Measurements from ENCODE around the gene ZCCHC3. TPM values are rescaled to one million over a fixed set of nuclear protein-coding genes. Genes with fewer than 3 reads are reported as not detected.

Gene ZCCHC3
- polyA plus RNA-seq, 2 of the 4 experiments (the other 2 are of a cell fraction): 17.4 to 17.7 TPM

- WGBS (ENCODE audit: missing lambda C conversion rate): 88% methylated on average over 7 of the region's 7 CpGs
- TF ChIP-seq TFCP2L1 (CRISPR knock-in tag; IDR thresholded peaks at IDR 0.05) (no peak), CBX8 (IDR thresholded peaks at IDR 0.05) (no peak), MAZ (IDR thresholded peaks at IDR 0.05; ENCODE audit: borderline replicate concordance, low read depth, low read length) (no peak), BHLHE40 (IDR thresholded peaks at IDR 0.05; ENCODE audit: low read depth, low read length) (no peak)
Observed at GRCh38 chr20:275791-276190, 21.6 kb upstream of the ZCCHC3 start.

GRCh38 chr20:276620-277495 lies 20.5 kb upstream of the ZCCHC3 start:
- ChIA-PET POLR2A (no interaction called here), CTCF (interaction anchor here (2.7 kb wide), 2 partner anchors 10 to 53 kb away, joined by 17 to 22 read pairs; no protein-coding TSS in a partner anchor)
- DNase-seq (ENCODE audit: low read depth in 1 of 2, low spot score in 1 of 2): no peak
- FAIRE-seq: no peak
- Histone ChIP-seq H3K4me3 (no peak overlapping the region), H3K4me1 (no peaks in the 10 kb centered on the region), H3K9me3 (no peaks in the 10 kb centered on the region), H3K4me2 (no peak overlapping the region), H3K27ac (no peak overlapping the region)
- no peak for ATAC-seq
- 87% methylated on average over 12 of the region's 12 CpGs for WGBS (ENCODE audit: missing lambda C conversion rate)
- TF ChIP-seq, protein P1, sequence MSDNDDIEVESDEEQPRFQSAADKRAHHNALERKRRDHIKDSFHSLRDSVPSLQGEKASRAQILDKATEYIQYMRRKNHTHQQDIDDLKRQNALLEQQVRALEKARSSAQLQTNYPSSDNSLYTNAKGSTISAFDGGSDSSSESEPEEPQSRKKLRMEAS (IDR thresholded peaks at IDR 0.05): no peak
- TF ChIP-seq, protein P2, sequence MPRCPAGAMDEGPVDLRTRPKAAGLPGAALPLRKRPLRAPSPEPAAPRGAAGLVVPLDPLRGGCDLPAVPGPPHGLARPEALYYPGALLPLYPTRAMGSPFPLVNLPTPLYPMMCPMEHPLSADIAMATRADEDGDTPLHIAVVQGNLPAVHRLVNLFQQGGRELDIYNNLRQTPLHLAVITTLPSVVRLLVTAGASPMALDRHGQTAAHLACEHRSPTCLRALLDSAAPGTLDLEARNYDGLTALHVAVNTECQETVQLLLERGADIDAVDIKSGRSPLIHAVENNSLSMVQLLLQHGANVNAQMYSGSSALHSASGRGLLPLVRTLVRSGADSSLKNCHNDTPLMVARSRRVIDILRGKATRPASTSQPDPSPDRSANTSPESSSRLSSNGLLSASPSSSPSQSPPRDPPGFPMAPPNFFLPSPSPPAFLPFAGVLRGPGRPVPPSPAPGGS (IDR thresholded peaks at IDR 0.05): no peak
- no peak for TF ChIP-seq NR3C1 (IDR thresholded peaks at IDR 0.05)

More at GRCh38 chr20:275791-276190, 21.6 kb upstream of the ZCCHC3 start:
- CTCF ChIA-PET: no interaction called here
- FAIRE-seq (no peak), DNase-seq (ENCODE audit: low read depth in 1 of 2, low spot score in 1 of 2) (no peak), ATAC-seq (no peak)
- no peaks in the 10 kb centered on the region for H3K4me1 ChIP-seq
- no peaks in the 10 kb centered on the region for H3K9me3 ChIP-seq
- POLR2A ChIA-PET: no interaction called here
- H3K4me2 ChIP-seq: no peak overlapping the region
- no peak overlapping the region for H3K4me3 ChIP-seq
- H3K27ac ChIP-seq: no peak overlapping the region

- H3K27ac ChIP-seq: no peak overlapping the region
- 92% methylated on average over 3 of the region's 3 CpGs for WGBS (ENCODE audit: missing lambda C conversion rate)
- ATAC-seq: no peak; a peak in 1 of 6 replicates
Observed at GRCh38 chr20:277496-277781, 19.9 kb upstream of the ZCCHC3 start.

More at GRCh38 chr20:277496-277781, 19.9 kb upstream of the ZCCHC3 start:
- no peaks in the 10 kb centered on the region for H3K9me3 ChIP-seq
- no peaks in the 10 kb centered on the region for H3K4me1 ChIP-seq
- ChIA-PET CTCF (interaction anchor here (2.7 kb wide), 2 partner anchors 11 to 53 kb away, joined by 17 to 22 read pairs; no protein-coding TSS in a partner anchor), POLR2A (no interaction called here)
- H3K4me2 ChIP-seq: no peak overlapping the region
- no peak for FAIRE-seq
- H3K4me3 ChIP-seq: no peak overlapping the region
- TF ChIP-seq ESRRA (IDR thresholded peaks at IDR 0.05; ENCODE audit: borderline replicate concordance, low read length) (no peak), EHF (CRISPR knock-in tag; IDR thresholded peaks at IDR 0.05) (no peak), KDM5A (IDR thresholded peaks at IDR 0.05) (no peak), HMGXB4 (CRISPR knock-in tag; IDR thresholded peaks at IDR 0.05; ENCODE audit: borderline replicate concordance) (no peak), HOXB5 (CRISPR knock-in tag; IDR thresholded peaks at IDR 0.05) (no peak), RNF2 (IDR thresholded peaks at IDR 0.05; ENCODE audit: borderline replicate concordance, low read depth) (no peak), EHMT2 (IDR thresholded peaks at IDR 0.05; ENCODE audit: low read depth) (no peak), ZFP36 (IDR thresholded peaks at IDR 0.05; ENCODE audit: borderline replicate concordance, partially characterized antibody) (no peak), CBX8 (IDR thresholded peaks at IDR 0.05) (no peak), USF2 (IDR thresholded peaks at IDR 0.05) (no peak), JUN (IDR thresholded peaks at IDR 0.05) (no peak), MAZ (IDR thresholded peaks at IDR 0.05; ENCODE audit: borderline replicate concordance, low read depth, low read length) (no peak), HOXA7 (CRISPR knock-in tag; IDR thresholded peaks at IDR 0.05) (no peak), HOXB13 (CRISPR knock-in tag; IDR thresholded peaks at IDR 0.05; ENCODE audit: low read depth) (no peak), SMC3 (IDR thresholded peaks at IDR 0.05) (no peak), TFCP2L1 (CRISPR knock-in tag; IDR thresholded peaks at IDR 0.05) (no peak), ZNF302 (CRISPR knock-in tag; IDR thresholded peaks at IDR 0.05) (no peak)
- TF ChIP-seq, protein P2 (IDR thresholded peaks at IDR 0.05): no peak
- TF ChIP-seq, protein P3, sequence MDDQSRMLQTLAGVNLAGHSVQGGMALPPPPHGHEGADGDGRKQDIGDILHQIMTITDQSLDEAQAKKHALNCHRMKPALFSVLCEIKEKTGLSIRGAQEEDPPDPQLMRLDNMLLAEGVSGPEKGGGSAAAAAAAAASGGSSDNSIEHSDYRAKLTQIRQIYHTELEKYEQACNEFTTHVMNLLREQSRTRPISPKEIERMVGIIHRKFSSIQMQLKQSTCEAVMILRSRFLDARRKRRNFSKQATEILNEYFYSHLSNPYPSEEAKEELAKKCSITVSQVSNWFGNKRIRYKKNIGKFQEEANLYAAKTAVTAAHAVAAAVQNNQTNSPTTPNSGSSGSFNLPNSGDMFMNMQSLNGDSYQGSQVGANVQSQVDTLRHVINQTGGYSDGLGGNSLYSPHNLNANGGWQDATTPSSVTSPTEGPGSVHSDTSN (IDR thresholded peaks at IDR 0.05): no peak
- DNase-seq (ENCODE audit: low read depth in 1 of 2, low spot score in 1 of 2): no peak
